OCI-LY7 (cell line): Measurements from ENCODE around the gene F8. TPM values are rescaled to one million over a fixed set of nuclear protein-coding genes. Genes with fewer than 3 reads are reported as not detected.

Experiments used
- BruUV-seq: library from RNA; stranded (reverse); fragments of 400-500 nt; replicated peaks from 2 replicates; lab custom pipeline; 2021; lab: Mats Ljungman, UMichigan
- CTCF ChIA-PET: fragments of 300-600 bp; sonication (Branson Sonifier 250); formaldehyde crosslinking; loops from one replicate; lab custom pipeline; 2022; ENCODE audit warnings: antibody characterized with exemption; ENCODE audit not compliant: unreplicated experiment; lab: Charles Lee
- POLR2A ChIA-PET: fragments of 300-600 bp; sonication (Branson Sonifier 250); formaldehyde crosslinking; loops from one replicate; lab custom pipeline; 2022; ENCODE audit warnings: antibody characterized with exemption; lab: Charles Lee
- DNase-seq: peaks from one replicate; pipeline ENCODE4 v3.0.0-alpha.2; 2015; ENCODE audit warnings: low spot score
- H2AFZ ChIP-seq: fragments of 200-600 bp; sonication (generic), shearing (Covaris generic); 2 replicates; pipeline ENCODE4 v1.6.1; 2014; ENCODE audit warnings: mild to moderate bottlenecking, antibody characterized with exemption, low read length, moderate library complexity
- H3K27ac ChIP-seq: fragments of 200-600 bp; sonication (generic); 2 replicates; pipeline ENCODE4 v1.5.1; 2014; ENCODE audit warnings: mixed run types, low read depth, mild to moderate bottlenecking, moderate library complexity, low read length, inconsistent platforms; ENCODE audit not compliant: poor library complexity, severe bottlenecking
- H3K36me3 ChIP-seq: fragments of 200-600 bp; sonication (generic); 2 replicates; pipeline ENCODE4 v1.6.1; 2014; ENCODE audit warnings: mild to moderate bottlenecking, antibody characterized with exemption, low read length, moderate library complexity, mixed read lengths; ENCODE audit not compliant: insufficient read depth
- H3K4me1 ChIP-seq: fragments of 200-600 bp; sonication (generic); 2 replicates; pipeline ENCODE4 v1.5.1; 2014; ENCODE audit warnings: mild to moderate bottlenecking, low read length; ENCODE audit not compliant: insufficient read depth, poor library complexity, severe bottlenecking
- H3K4me2 ChIP-seq: fragments of 200-600 bp; sonication (generic); 2 replicates; pipeline ENCODE4 v1.6.1; 2014; ENCODE audit warnings: mild to moderate bottlenecking, low read length
- H3K4me3 ChIP-seq: fragments of 200-600 bp; sonication (generic); 2 replicates; pipeline ENCODE4 v1.5.1; 2014; ENCODE audit warnings: mild to moderate bottlenecking, low read depth, low read length; ENCODE audit not compliant: poor library complexity, severe bottlenecking
- H3K79me2 ChIP-seq: fragments of 200-600 bp; sonication (generic); 2 replicates; pipeline ENCODE4 v1.6.1; 2016; ENCODE audit warnings: low read depth, mild to moderate bottlenecking, low read length, moderate library complexity, mixed read lengths; ENCODE audit not compliant: insufficient read depth
- H3K9me2 ChIP-seq: fragments of 200-600 bp; sonication (generic); 2 replicates; pipeline ENCODE4 v1.6.1; 2016; ENCODE audit warnings: mild to moderate bottlenecking, low read length, mixed read lengths; ENCODE audit not compliant: insufficient read depth
- H3K9me3 ChIP-seq: fragments of 200-600 bp; sonication (generic); 2 replicates; pipeline ENCODE4 v1.6.1; 2014; ENCODE audit warnings: mild to moderate bottlenecking, mixed run types, low read length, mixed read lengths
- H4K20me1 ChIP-seq: fragments of 200-600 bp; sonication (generic); 2 replicates; pipeline ENCODE4 v1.6.1; 2014; ENCODE audit warnings: mild to moderate bottlenecking, antibody characterized with exemption, low read length, moderate library complexity, mixed read lengths; ENCODE audit not compliant: insufficient read depth
- CTCF ChIP-seq: fragments of 200-600 bp; sonication (generic); conservative IDR thresholded peaks from 2 replicates; pipeline ENCODE4 v1.5.1; 2014; ENCODE audit warnings: mild to moderate bottlenecking, antibody characterized with exemption, low read length, moderate library complexity, mixed read lengths
- EZH2phosphoT487 ChIP-seq: fragments of 200-600 bp; sonication (generic); IDR thresholded peaks from 2 replicates; pipeline ENCODE4 v1.6.1; 2018; ENCODE audit warnings: low read depth, borderline replicate concordance, mild to moderate bottlenecking, mixed run types, antibody characterized with exemption, low read length, moderate library complexity, mixed read lengths
- intact Hi-C: fragments of 100-400 bp; cut with micrococcal nuclease; formaldehyde crosslinking; loops from one replicate; pipeline ENCODE4 v1.10.0; 2022; ENCODE audit not compliant: unreplicated experiment
- total RNA-seq, 2 experiments: library from RNA; depleted of rRNA in 1 of 2; stranded (reverse); fragments of >200 nt in 1 of 2; shearing (Covaris generic) in 1 of 2; gene quantifications; 2 replicates each; pipeline ENCODE4 v1.2.3, GENCODE V29; 2014 to 2022

F8 gene
- total RNA-seq, 2 experiments from 2014 or later, result 0.47 to 1.7 TPM

GRCh38 chrX:155070975-155071693, 48.6 kb upstream of the F8 start, which contains the start of the genes BRCC3, CMC4 and MTCP1:
TSS of gene BRCC3 (plus strand) at chrX:155071508. CDS start at chrX:155071528, 20 bp downstream.
TSS of gene CMC4 (minus strand) at chrX:155071136. CDS start at chrX:155064023, 7,113 bp downstream.
TSS of gene MTCP1 (minus strand) at chrX:155071136. CDS start at chrX:155066010, 5,126 bp downstream.
- H3K4me2 ChIP-seq, result peak within 1 kb of the TSS; percentile 90
- DNase-seq, result peak; percentile 87
- no TSS peak for BruUV-seq
- H3K4me1 ChIP-seq, result peaks cover 33% of the 10 kb centered on the region
- H3K9me3 ChIP-seq, result no peaks in the 10 kb centered on the region
- H3K9me2 ChIP-seq, result no peaks in the 10 kb centered on the region
- peak within 1 kb of the TSS; percentile 95 for H3K4me3 ChIP-seq
- CTCF ChIA-PET, result interaction anchor here (1.0 kb wide), 1 partner anchor 18 kb away, joined by 3 read pairs; no protein-coding TSS in a partner anchor
- H3K27ac ChIP-seq, result peak within 1 kb of the TSS; percentile 81
- peak within 1 kb of the TSS; percentile 91 for H2AFZ ChIP-seq
- POLR2A ChIA-PET, result interaction anchor here (0.7 to 1.1 kb wide), 2 partner anchors 44 kb away, joined by 3 to 4 read pairs; partner anchors contain the start of gene FUNDC2
- H4K20me1 ChIP-seq, result no peaks in the 10 kb centered on the region
- TF ChIP-seq EZH2phosphoT487 (no peak), CTCF (no peak)
- peaks cover 58% of the 10 kb centered on the region for H3K79me2 ChIP-seq
- intact Hi-C loops, result loop anchor here (1.0 kb wide), 1 partner anchor 44 kb away; no protein-coding TSS in a partner anchor
- peaks cover 34% of the 10 kb centered on the region for H3K36me3 ChIP-seq

- H3K4me1 ChIP-seq, result peaks cover 33% of the 10 kb centered on the region
- peak overlapping the region; percentile 81 for H3K27ac ChIP-seq
- TF ChIP-seq CTCF, result no peak
- no peak for TF ChIP-seq EZH2phosphoT487
- H2AFZ ChIP-seq, result peak overlapping the region; percentile 91
- H3K79me2 ChIP-seq, result peaks cover 58% of the 10 kb centered on the region
- peak overlapping the region; percentile 94 for H3K4me3 ChIP-seq
- no peaks in the 10 kb centered on the region for H3K9me3 ChIP-seq
- H3K4me2 ChIP-seq, result peak overlapping the region; percentile 90
- no peaks in the 10 kb centered on the region for H4K20me1 ChIP-seq
- DNase-seq, result no peak
- ChIA-PET CTCF (interaction anchor here (1.0 kb wide), 1 partner anchor 17 kb away, joined by 3 read pairs; no protein-coding TSS in a partner anchor), POLR2A (interaction anchor here (0.7 to 1.1 kb wide), 2 partner anchors 8 to 44 kb away, joined by 3 to 4 read pairs; partner anchors contain the start of gene FUNDC2)
- BruUV-seq, result no TSS peak
- H3K9me2 ChIP-seq, result no peaks in the 10 kb centered on the region
- H3K36me3 ChIP-seq, result peaks cover 28% of the 10 kb centered on the region
- intact Hi-C loops, result no loop called here
Observed at GRCh38 chrX:155070663-155070974, 48.1 kb upstream of the F8 start.
